H9 (cell line): ENCODE data around the gene AKT3. TPM values are rescaled to one million over a fixed set of nuclear protein-coding genes. Genes with fewer than 3 reads are reported as not detected.

ENCODE experiments used
- DNase-seq: peaks from one replicate; pipeline ENCODE4 v3.0.0-alpha.2; 2017
- H2AFZ ChIP-seq: one replicate; pipeline ENCODE4 v1.6.1; 2013; ENCODE audit warnings: mild to moderate bottlenecking, low read length, control low read depth, moderate library complexity
- H2AK5ac ChIP-seq: 2 replicates; pipeline ENCODE4 v1.6.1; 2013; ENCODE audit warnings: low read length, control low read depth, mixed read lengths; ENCODE audit not compliant: insufficient read length
- H2BK120ac ChIP-seq: one replicate; pipeline ENCODE4 v1.6.1; 2013; ENCODE audit warnings: low read depth, mild to moderate bottlenecking, low read length, control low read depth, inconsistent platforms; ENCODE audit not compliant: poor library complexity, severe bottlenecking
- H2BK12ac ChIP-seq: 2 replicates; pipeline ENCODE4 v1.6.1; 2013; ENCODE audit warnings: low read length, control low read depth, mixed read lengths, low read depth; ENCODE audit not compliant: insufficient read length
- H2BK15ac ChIP-seq: 2 replicates; pipeline ENCODE4 v1.6.1; 2013; ENCODE audit warnings: low read depth, low read length, control low read depth
- H2BK20ac ChIP-seq: one replicate; pipeline ENCODE4 v1.6.1; 2013; ENCODE audit warnings: low read depth, mild to moderate bottlenecking, low read length, control low read depth, inconsistent platforms; ENCODE audit not compliant: poor library complexity, severe bottlenecking
- H2BK5ac ChIP-seq: 2 replicates; pipeline ENCODE4 v1.6.1; 2013; ENCODE audit warnings: low read length, control low read depth, mixed read lengths; ENCODE audit not compliant: insufficient read length
- H3K14ac ChIP-seq: 2 replicates; pipeline ENCODE4 v1.6.1; 2013; ENCODE audit warnings: low read length, control low read depth; ENCODE audit not compliant: insufficient read depth
- H3K18ac ChIP-seq: 2 replicates; pipeline ENCODE4 v1.6.1; 2013; ENCODE audit warnings: low read depth, mild to moderate bottlenecking, mixed read lengths, low read length, control low read depth; ENCODE audit not compliant: insufficient read length
- H3K23ac ChIP-seq: 2 replicates; pipeline ENCODE4 v1.6.1; 2013; ENCODE audit warnings: low read length, control low read depth, mixed read lengths, low read depth; ENCODE audit not compliant: insufficient read length
- H3K23me2 ChIP-seq: 2 replicates; pipeline ENCODE4 v1.6.1; 2013; ENCODE audit warnings: low read depth, mild to moderate bottlenecking, mixed read lengths, low read length, control low read depth; ENCODE audit not compliant: insufficient read length, poor library complexity, severe bottlenecking
- H3K27ac ChIP-seq: 2 replicates; pipeline ENCODE4 v1.5.1; 2013; ENCODE audit warnings: low read length, control low read depth, mixed read lengths, low read depth; ENCODE audit not compliant: insufficient read length
- H3K27me3 ChIP-seq: 2 replicates; pipeline ENCODE4 v1.6.1; 2013; ENCODE audit warnings: low read length, control low read depth, inconsistent platforms; ENCODE audit not compliant: insufficient read depth
- H3K4ac ChIP-seq: 2 replicates; pipeline ENCODE4 v1.6.1; 2013; ENCODE audit warnings: low read depth, mild to moderate bottlenecking, control low read depth, inconsistent platforms, low read length, moderate library complexity
- H3K4me1 ChIP-seq: 2 replicates; pipeline ENCODE4 v1.6.1; 2013; ENCODE audit warnings: low read length, control low read depth, inconsistent platforms; ENCODE audit not compliant: insufficient read depth
- H3K4me2 ChIP-seq: 2 replicates; pipeline ENCODE4 v1.6.1; 2013; ENCODE audit warnings: low read length, control low read depth, mixed read lengths; ENCODE audit not compliant: insufficient read length, insufficient read depth
- H3K56ac ChIP-seq: 2 replicates; pipeline ENCODE4 v1.6.1; 2013; ENCODE audit warnings: low read depth, mild to moderate bottlenecking, mixed read lengths, low read length, control low read depth; ENCODE audit not compliant: insufficient read length
- H3K79me1 ChIP-seq: 2 replicates; pipeline ENCODE4 v1.6.1; 2013; ENCODE audit warnings: low read depth, mild to moderate bottlenecking, moderate library complexity, low read length, control low read depth, inconsistent platforms; ENCODE audit not compliant: insufficient read depth, poor library complexity, severe bottlenecking
- H3K79me2 ChIP-seq: 2 replicates; pipeline ENCODE4 v1.6.1; 2013; ENCODE audit warnings: low read length, control low read depth, inconsistent platforms; ENCODE audit not compliant: insufficient read depth
- H3K9ac ChIP-seq: 2 replicates; pipeline ENCODE4 v1.6.1; 2013; ENCODE audit warnings: low read length, control low read depth, mixed read lengths; ENCODE audit not compliant: insufficient read length; ENCODE audit errors: extremely low read depth
- H3K9me3 ChIP-seq: one replicate; pipeline ENCODE4 v1.6.1; 2013; ENCODE audit warnings: low read depth, low read length, inconsistent platforms; ENCODE audit not compliant: control insufficient read depth
- H3T11ph ChIP-seq: one replicate; pipeline ENCODE4 v1.6.1; 2013; ENCODE audit warnings: mild to moderate bottlenecking, low read length, control low read depth, inconsistent platforms
- H4K20me1 ChIP-seq: one replicate; pipeline ENCODE4 v1.6.1; 2013; ENCODE audit not compliant: control insufficient read depth, insufficient read length, insufficient read depth
- H4K5ac ChIP-seq: 2 replicates; pipeline ENCODE4 v1.6.1; 2013; ENCODE audit warnings: low read depth, mild to moderate bottlenecking, mixed read lengths, low read length, control low read depth; ENCODE audit not compliant: insufficient read length
- H4K8ac ChIP-seq: replicated peaks from 2 replicates; pipeline ENCODE4 v1.6.1; 2013; ENCODE audit warnings: low read length, control low read depth, mixed read lengths, low read depth; ENCODE audit not compliant: insufficient read length
- H4K91ac ChIP-seq: 2 replicates; pipeline ENCODE4 v1.6.1; 2013; ENCODE audit warnings: low read depth, mild to moderate bottlenecking, moderate library complexity, mixed read lengths, low read length, control low read depth; ENCODE audit not compliant: insufficient read length
- H3K27ac Mint-ChIP-seq, 3 experiments: 2 replicates in 2 of 3; 3 replicates in 1 of 3; pipeline ENCODE4 v1.8.0; 2020 to 2021; ENCODE audit warnings: mixed read lengths in 3 of 3, mild to moderate bottlenecking in 1 of 3, moderate library complexity in 1 of 3
- H3K27me3 Mint-ChIP-seq: 2 replicates; pipeline ENCODE4 v1.8.0; 2021; ENCODE audit warnings: low read depth, mild to moderate bottlenecking, moderate library complexity, mixed read lengths
- H3K36me3 Mint-ChIP-seq, 3 experiments: 2 replicates in 2 of 3; 3 replicates in 1 of 3; pipeline ENCODE4 v1.8.0; 2020 to 2021; ENCODE audit warnings: low read depth in 3 of 3, mixed read lengths in 3 of 3; ENCODE audit not compliant: insufficient read depth in 1 of 3
- H3K4me1 Mint-ChIP-seq, 2 experiments: 2 replicates each; pipeline ENCODE4 v1.8.0; 2020; ENCODE audit warnings: mixed read lengths in 2 of 2
- H3K4me3 Mint-ChIP-seq, 2 experiments: 2 replicates in 1 of 2; 3 replicates in 1 of 2; pipeline ENCODE4 v1.8.0; 2020 to 2021; ENCODE audit warnings: mild to moderate bottlenecking in 2 of 2, mixed read lengths in 2 of 2, moderate library complexity in 1 of 2
- H3K9me3 Mint-ChIP-seq, 2 experiments: 2 replicates in 1 of 2; 3 replicates in 1 of 2; pipeline ENCODE4 v1.8.0; 2020; ENCODE audit warnings: mild to moderate bottlenecking in 2 of 2, mixed read lengths in 2 of 2, moderate library complexity in 1 of 2
- WGBS: extraction: QIAGEN DNeasy Blood & Tissue Kit; methylation state at CpG from one replicate; pipeline ENCODE4 v1.1.7; 2013; ENCODE audit warnings: missing lambda C conversion rate, low lambda C conversion rate, mixed read lengths; ENCODE audit not compliant: insufficient read length; ENCODE audit errors: extremely low coverage; 5-methylcytosine and 5-hydroxymethylcytosine counted together
- total RNA-seq: library from RNA; stranded (reverse); gene quantifications from 2 replicates; pipeline ENCODE4 v1.2.1, GENCODE V29; 2021
- TF ChIP-seq, protein P1 (sequence below): fragments of 200-600 bp; sonication (generic); conservative IDR thresholded peaks from 3 replicates; pipeline ENCODE4 v1.8.0; 2021; ENCODE audit warnings: antibody characterized with exemption, mild to moderate bottlenecking

AKT3 gene
- total RNA-seq, 1 experiment from 2014 or later, result 27.8 TPM

GRCh38 chr1:243884603-243885002, 34.6 kb upstream of the AKT3 start:
- H3K27ac Mint-ChIP-seq, result no peak overlapping the region
- H3K27me3 ChIP-seq, result no peaks in the 10 kb centered on the region
- no peak overlapping the region for H2BK15ac ChIP-seq
- no peak overlapping the region for H2BK120ac ChIP-seq
- no peak overlapping the region for H3K4ac ChIP-seq
- no peak overlapping the region for H3T11ph ChIP-seq
- H3K9ac ChIP-seq, result no peak overlapping the region
- no peaks in the 10 kb centered on the region for H3K9me3 ChIP-seq
- H4K91ac ChIP-seq, result no peak overlapping the region
- no CpG with 5 or more reads among the region's 5 CpGs for WGBS
- no peaks in the 10 kb centered on the region for H4K20me1 ChIP-seq
- no peak overlapping the region for H3K18ac ChIP-seq
- H3K23ac ChIP-seq, result no peak overlapping the region
- no peaks in the 10 kb centered on the region for H3K4me1 ChIP-seq
- H3K14ac ChIP-seq, result no peak overlapping the region
- H3K9me3 Mint-ChIP-seq, result no peaks in the 10 kb centered on the region; a peak in 1 of 5 replicates
- H3K23me2 ChIP-seq, result no peaks in the 10 kb centered on the region
- H3K4me2 ChIP-seq, result no peak overlapping the region
- H2AK5ac ChIP-seq, result no peak overlapping the region
- no peak overlapping the region for H2AFZ ChIP-seq
- no peak overlapping the region for H3K4me3 Mint-ChIP-seq
- no peaks in the 10 kb centered on the region for H3K79me1 ChIP-seq
- no peak overlapping the region for H2BK12ac ChIP-seq
- no peaks in the 10 kb centered on the region for H3K27me3 Mint-ChIP-seq
- H3K4me1 Mint-ChIP-seq, result no peaks in the 10 kb centered on the region
- H3K36me3 Mint-ChIP-seq, result no peaks in the 10 kb centered on the region
- H3K27ac ChIP-seq, result no peak overlapping the region
- H3K56ac ChIP-seq, result no peak overlapping the region
- DNase-seq, result no peak
- TF ChIP-seq, protein P1, sequence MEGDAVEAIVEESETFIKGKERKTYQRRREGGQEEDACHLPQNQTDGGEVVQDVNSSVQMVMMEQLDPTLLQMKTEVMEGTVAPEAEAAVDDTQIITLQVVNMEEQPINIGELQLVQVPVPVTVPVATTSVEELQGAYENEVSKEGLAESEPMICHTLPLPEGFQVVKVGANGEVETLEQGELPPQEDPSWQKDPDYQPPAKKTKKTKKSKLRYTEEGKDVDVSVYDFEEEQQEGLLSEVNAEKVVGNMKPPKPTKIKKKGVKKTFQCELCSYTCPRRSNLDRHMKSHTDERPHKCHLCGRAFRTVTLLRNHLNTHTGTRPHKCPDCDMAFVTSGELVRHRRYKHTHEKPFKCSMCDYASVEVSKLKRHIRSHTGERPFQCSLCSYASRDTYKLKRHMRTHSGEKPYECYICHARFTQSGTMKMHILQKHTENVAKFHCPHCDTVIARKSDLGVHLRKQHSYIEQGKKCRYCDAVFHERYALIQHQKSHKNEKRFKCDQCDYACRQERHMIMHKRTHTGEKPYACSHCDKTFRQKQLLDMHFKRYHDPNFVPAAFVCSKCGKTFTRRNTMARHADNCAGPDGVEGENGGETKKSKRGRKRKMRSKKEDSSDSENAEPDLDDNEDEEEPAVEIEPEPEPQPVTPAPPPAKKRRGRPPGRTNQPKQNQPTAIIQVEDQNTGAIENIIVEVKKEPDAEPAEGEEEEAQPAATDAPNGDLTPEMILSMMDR, result no peak
- no peak overlapping the region for H2BK20ac ChIP-seq
- no peak overlapping the region for H2BK5ac ChIP-seq
- H4K5ac ChIP-seq, result no peak overlapping the region
- no peak overlapping the region for H4K8ac ChIP-seq
- no peaks in the 10 kb centered on the region for H3K79me2 ChIP-seq
